Measurements from ENCODE around the gene MYL7. TPM values are rescaled to one million over a fixed set of nuclear protein-coding genes. Genes with fewer than 3 reads are reported as not detected.

MYL7 gene
- total RNA-seq, 1 experiment from 2014 or later = not detected

GRCh38 chr7:44104860-44105771 is 36.0 kb downstream of the MYL7 start:
- H3K27me3 Mint-ChIP-seq (ENCODE audit: insufficient read depth, unreplicated experiment) = no peaks in the 10 kb centered on the region
- intact Hi-C loops (cut with micrococcal nuclease) = no loop called here

GRCh38 chr7:44103923-44104859 is 36.9 kb downstream of the MYL7 start, which contains the start of gene AEBP1:
Gene AEBP1 (plus strand): TSS chr7:44104345. CDS start chr7:44104666, 321 bp downstream.
- H3K27me3 Mint-ChIP-seq (ENCODE audit: insufficient read depth, unreplicated experiment) = no peaks in the 10 kb centered on the region
- ChIA-PET POLR2A (no interaction called here), CTCF (no interaction called here)
- H3K27ac Mint-ChIP-seq (ENCODE audit: low read depth, unreplicated experiment) = no peak within 1 kb of the TSS
- no peak for TF ChIP-seq CTCF (IDR thresholded peaks at IDR 0.05; ENCODE audit: unreplicated experiment)
- intact Hi-C loops (cut with micrococcal nuclease) = no loop called here
- H3K36me3 Mint-ChIP-seq (ENCODE audit: insufficient read depth, unreplicated experiment) = no peaks in the 10 kb centered on the region
- no TSS peak for BruUV-seq (replicated peaks)
- peaks cover 25% of the 10 kb centered on the region for H3K4me1 Mint-ChIP-seq (ENCODE audit: insufficient read depth, unreplicated experiment)
- H3K9me3 Mint-ChIP-seq (ENCODE audit: unreplicated experiment) = no peaks in the 10 kb centered on the region
- H3K4me3 Mint-ChIP-seq (ENCODE audit: unreplicated experiment) = no peak within 1 kb of the TSS
- DNase-seq (ENCODE audit: unreplicated experiment) = no peak

More at GRCh38 chr7:44104860-44105771, 36.0 kb downstream of the MYL7 start:
- Mint-ChIP-seq H3K4me1 (ENCODE audit: insufficient read depth, unreplicated experiment) (peaks cover 24% of the 10 kb centered on the region), H3K36me3 (ENCODE audit: insufficient read depth, unreplicated experiment) (no peaks in the 10 kb centered on the region), H3K27ac (ENCODE audit: low read depth, unreplicated experiment) (no peak overlapping the region), H3K9me3 (ENCODE audit: unreplicated experiment) (no peaks in the 10 kb centered on the region), H3K4me3 (ENCODE audit: unreplicated experiment) (no peak overlapping the region)
- DNase-seq (ENCODE audit: unreplicated experiment) = peak; percentile 21
- TF ChIP-seq CTCF (IDR thresholded peaks at IDR 0.05; ENCODE audit: unreplicated experiment) = no peak
- POLR2A ChIA-PET = no interaction called here
- CTCF ChIA-PET = no interaction called here
- BruUV-seq (replicated peaks) = no TSS peak

- Mint-ChIP-seq H3K9me3 (ENCODE audit: unreplicated experiment) (no peaks in the 10 kb centered on the region), H3K4me3 (ENCODE audit: unreplicated experiment) (no peak overlapping the region), H3K4me1 (ENCODE audit: insufficient read depth, unreplicated experiment) (peaks cover 25% of the 10 kb centered on the region), H3K27me3 (ENCODE audit: insufficient read depth, unreplicated experiment) (no peaks in the 10 kb centered on the region), H3K36me3 (ENCODE audit: insufficient read depth, unreplicated experiment) (no peaks in the 10 kb centered on the region), H3K27ac (ENCODE audit: low read depth, unreplicated experiment) (no peak overlapping the region)
- ChIA-PET POLR2A (no interaction called here), CTCF (no interaction called here)
- DNase-seq (ENCODE audit: unreplicated experiment) = no peak
- intact Hi-C loops (cut with micrococcal nuclease) = no loop called here
- BruUV-seq (replicated peaks) = no TSS peak
- no peak for TF ChIP-seq CTCF (IDR thresholded peaks at IDR 0.05; ENCODE audit: unreplicated experiment)
These were observed 37.6 kb downstream of the MYL7 start for GRCh38 chr7:44103566-44103922.
